K562 (cell line): ENCODE measurements around the gene BAIAP2. TPM values are rescaled to one million over a fixed set of nuclear protein-coding genes. Genes with fewer than 3 reads are reported as not detected.
"Not testable (repeated sequence)": the region's sequence is repeated elsewhere in the genome, so short reads cannot be mapped to it uniquely, and the experiment has no call there.

ENCODE experiments used
- ATAC-seq: fragments of 200-7000 bp; cut with Tn5 transposase; 3 replicates; pipeline ENCODE4 v1.9.1; 2020; ENCODE audit warnings: moderate library complexity
- BruUV-seq: library from RNA; stranded (reverse); fragments of 400-500 nt; replicated peaks from 2 replicates; lab custom pipeline; 2021; lab: Mats Ljungman, UMichigan
- CTCF ChIA-PET: fragments of 300-600 bp; formaldehyde crosslinking; extraction: SDS; loops from one replicate; lab custom pipeline; 2021; ENCODE audit warnings: low intra/inter-chr PET ratio; lab: Yijun Ruan, JAX
- POLR2A ChIA-PET: fragments of 300-600, 350-650 bp; sonication (Branson Sonifier 250); formaldehyde crosslinking; extraction: SDS; loops from one replicate; lab custom pipeline; 2021; ENCODE audit warnings: antibody characterized with exemption, inconsistent platforms; lab: Yijun Ruan, JAX
- DNase-seq, 4 experiments: peaks; one replicate each; pipeline versions ENCODE4 v3.0.0 to v3.0.0-alpha.2; 2011 to 2018; ENCODE audit warnings: low spot score in 3 of 4, mixed read lengths in 3 of 4; ENCODE audit errors: extremely low read depth in 1 of 4
- FAIRE-seq: peaks from 2 replicates; lab custom pipeline; 2011; peaks lifted over from hg19 to GRCh38; lab: Jason Lieb, UNC
- H2AFZ ChIP-seq: 2 replicates; pipeline ENCODE4 v1.6.0; 2011; ENCODE audit warnings: low read depth, low read length, control low read depth, inconsistent platforms
- H3K27ac ChIP-seq: fragments of 200-600 bp; 3 replicates; pipeline ENCODE4 v1.8.0; 2011; ENCODE audit warnings: low read depth, mild to moderate bottlenecking, control low read depth, inconsistent platforms, low read length, moderate library complexity, mixed read lengths; ENCODE audit errors: extremely low read depth
- H3K27me3 ChIP-seq, 2 experiments: fragments of 300-600 bp in 1 of 2; 2 replicates in 1 of 2; 3 replicates in 1 of 2; pipeline versions ENCODE4 v1.6.0 to v1.8.0; 2011; ENCODE audit warnings: inconsistent platforms in 2 of 2, low read length in 2 of 2, mild to moderate bottlenecking in 1 of 2, mixed read lengths in 1 of 2, moderate library complexity in 1 of 2; ENCODE audit not compliant: control insufficient read depth in 2 of 2, insufficient read depth in 2 of 2
- H3K36me3 ChIP-seq: fragments of 300-600 bp; 3 replicates; pipeline ENCODE4 v1.8.0; 2011; ENCODE audit warnings: mild to moderate bottlenecking, low read length, inconsistent platforms; ENCODE audit not compliant: control insufficient read depth, insufficient read depth
- H3K4me1 ChIP-seq, 2 experiments: fragments of 200-600 bp in 1 of 2; replicated peaks in 1 of 2; 2 replicates in 1 of 2; 3 replicates in 1 of 2; pipeline versions ENCODE4 v1.5.1 to v1.8.0; 2011; ENCODE audit warnings: inconsistent platforms in 2 of 2, low read length in 2 of 2, mild to moderate bottlenecking in 1 of 2, mixed read lengths in 1 of 2, moderate library complexity in 1 of 2; ENCODE audit not compliant: control insufficient read depth in 2 of 2, insufficient read depth in 2 of 2
- H3K4me2 ChIP-seq: 2 replicates; pipeline ENCODE4 v1.6.1; 2011; ENCODE audit warnings: low read length, control low read depth, inconsistent platforms, mixed read lengths; ENCODE audit not compliant: insufficient read depth
- H3K4me3 ChIP-seq: fragments of 200-600 bp; sonication (generic), shearing (Covaris generic); 2 replicates; pipeline ENCODE4 v1.5.1; 2016; ENCODE audit warnings: control low read depth, inconsistent platforms
- H3K79me2 ChIP-seq: fragments of 200-600 bp; 3 replicates; pipeline ENCODE4 v1.8.0; 2011; ENCODE audit warnings: low read length, inconsistent platforms; ENCODE audit not compliant: control insufficient read depth, insufficient read depth
- H3K9ac ChIP-seq, 2 experiments: 2 replicates each; pipeline versions ENCODE4 v1.6.0 to v1.6.1; 2011; ENCODE audit warnings: low read depth in 2 of 2, low read length in 2 of 2, control low read depth in 1 of 2, inconsistent platforms in 1 of 2, mild to moderate bottlenecking in 1 of 2, mixed read lengths in 1 of 2; ENCODE audit not compliant: insufficient read depth in 1 of 2
- H3K9me1 ChIP-seq: one replicate; pipeline ENCODE4 v1.6.0; 2011; ENCODE audit warnings: inconsistent platforms, mild to moderate bottlenecking, low read length, moderate library complexity; ENCODE audit not compliant: control insufficient read depth, insufficient read depth
- H3K9me3 ChIP-seq: replicated peaks from 2 replicates; pipeline ENCODE4 v1.5.1; 2011; ENCODE audit warnings: low read depth, low read length, inconsistent platforms; ENCODE audit not compliant: control insufficient read depth, insufficient read depth
- H4K20me1 ChIP-seq: replicated peaks from 2 replicates; pipeline ENCODE4 v1.6.1; 2011; ENCODE audit warnings: low read length, inconsistent platforms, mixed read lengths; ENCODE audit not compliant: control insufficient read depth, insufficient read depth
- CBX8 ChIP-seq: fragments of 200-600 bp; sonication (generic); IDR thresholded peaks from 2 replicates; pipeline ENCODE4 v1.6.1; 2012; ENCODE audit warnings: borderline replicate concordance, mixed run types, low read depth, mild to moderate bottlenecking, moderate library complexity, mixed read lengths, low read length, control low read depth, inconsistent platforms; ENCODE audit not compliant: poor library complexity, severe bottlenecking; ENCODE audit errors: extremely low read depth
- EWSR1 ChIP-seq: fragments of 450-650 bp; IDR thresholded peaks from 2 replicates; pipeline ENCODE4 v1.6.1; 2018; ENCODE audit warnings: borderline replicate concordance, mild to moderate bottlenecking, low read depth, moderate library complexity; ENCODE audit not compliant: partially characterized antibody
- EZH2 ChIP-seq: IDR thresholded peaks from 2 replicates; pipeline ENCODE4 v1.6.1; 2012; ENCODE audit warnings: low read depth, mild to moderate bottlenecking, inconsistent platforms, low read length, borderline replicate concordance
- HDGF ChIP-seq: fragments of 450-650 bp; IDR thresholded peaks from 2 replicates; pipeline ENCODE4 v1.6.1; 2016
- HNRNPL ChIP-seq: fragments of 200-400 bp; formaldehyde crosslinking; IDR thresholded peaks from 2 replicates; pipeline ENCODE4 v1.6.1; 2017; ENCODE audit warnings: low read depth, mild to moderate bottlenecking, low read length
- MECOM ChIP-seq: fragments of 250-450 bp; sonication (Bioruptor Pico); IDR thresholded peaks from 2 replicates; pipeline ENCODE4 v1.8.0; 2022; ENCODE audit warnings: inconsistent platforms
- RUNX1 ChIP-seq: sonication (generic); IDR thresholded peaks from 2 replicates; pipeline ENCODE4 v1.6.1; 2016; ENCODE audit warnings: antibody characterized with exemption, low read depth
- U2AF1 ChIP-seq: fragments of 200-400 bp; formaldehyde crosslinking; optimal IDR thresholded peaks from 2 replicates; pipeline ENCODE3; 2017; ENCODE audit warnings: mild to moderate bottlenecking, low read depth, low read length, moderate library complexity
- YBX1 ChIP-seq: fragments of 450-650 bp; IDR thresholded peaks from 2 replicates; pipeline ENCODE4 v1.7.1; 2016; ENCODE audit warnings: mild to moderate bottlenecking
- ZNF639 ChIP-seq, 2 experiments: fragments of 200-800 bp in 1 of 2; sonication (Bioruptor generic) in 1 of 2; sonication (generic) in 1 of 2; formaldehyde crosslinking in 1 of 2; IDR thresholded peaks in 1 of 2; conservative IDR thresholded peaks in 1 of 2; 2 replicates each; pipeline versions ENCODE4 v1.5.0 to v1.6.1; 2016 to 2020; ENCODE audit warnings: missing compliant biosample characterization in 1 of 2, missing genetic modification characterization in 1 of 2, missing genetic modification reagents in 1 of 2
- ZNF75A ChIP-seq: fragments of 450-650 bp; formaldehyde crosslinking; IDR thresholded peaks from 2 replicates; pipeline ENCODE4 v1.4.0; 2020; ENCODE audit warnings: mild to moderate bottlenecking
- ZNF766 ChIP-seq: fragments of 200-800 bp; sonication (Bioruptor generic); conservative IDR thresholded peaks from 2 replicates; pipeline ENCODE4 v1.6.1; 2016; ENCODE audit warnings: missing genetic modification characterization, missing compliant biosample characterization
- WGBS: fragments of 100-300 bp; shearing (Covaris generic); methylation state at CpG from one replicate; pipeline ENCODE4 v1.1.6; 2016; ENCODE audit warnings: low coverage, mixed read lengths; ENCODE audit not compliant: insufficient coverage; ENCODE audit errors: missing lambda C conversion rate; 5-methylcytosine and 5-hydroxymethylcytosine counted together
- in situ Hi-C: fragments of 300-500 bp; cut with MboI; formaldehyde crosslinking; loops from 4 replicates; pipeline ENCODE4 v1.15.0; 2018; ENCODE audit warnings: inconsistent platforms, mixed read lengths
- intact Hi-C: fragments of 100-400 bp; cut with micrococcal nuclease; formaldehyde crosslinking; loops from 2 replicates; pipeline ENCODE4 v1.14.2; 2022
- polyA plus RNA-seq, 8 experiments: library from polyadenylated mRNA; depleted of rRNA in 4 of 8; stranded (reverse) in 5 of 8; unstranded in 3 of 8; fragments of >200 nt; fragmentation: Nextera tagmentation in 2 of 8; fragmentation: Illumina TruSeq in 1 of 8; extraction: Ambion mirVana in 2 of 8; extraction: Trizol in 1 of 8; gene quantifications; 2 replicates each; pipeline versions ENCODE4 v1.2.1 to v1.2.3, GENCODE V29; 2011 to 2014; ENCODE audit warnings: inconsistent platforms in 1 of 8, missing spikeins in 1 of 8
- total RNA-seq, 7 experiments: library from RNA; depleted of rRNA in 6 of 7; stranded (reverse); fragments of >200 nt in 6 of 7; fragmentation: Illumina TruSeq in 2 of 7; extraction: Trizol in 2 of 7; gene quantifications; 2 replicates each; pipeline versions ENCODE4 v1.2.1 to v1.2.3, GENCODE V29; 2011 to 2021; ENCODE audit warnings: low replicate concordance in 1 of 7

BAIAP2 gene
- total and polyA plus RNA-seq, 9 of the 15 experiments (the other 6 are each of a cell fraction or from before 2014, with no cell fraction given): 2.3 to 51.6 (median 18.4) TPM

- FAIRE-seq, DNase-seq, H3K79me2 ChIP-seq, intact Hi-C loops, CTCF ChIA-PET, H3K27ac ChIP-seq, H3K9ac ChIP-seq, H3K4me3 ChIP-seq, ATAC-seq, H3K27me3 ChIP-seq, H3K9me3 ChIP-seq, H3K4me2 ChIP-seq, in situ Hi-C loops, H3K9me1 ChIP-seq, BruUV-seq, H2AFZ ChIP-seq: not testable (repeated sequence)
- peaks cover 15% of the 10 kb centered on the region; the same call in 1 of the 2 replicates for H4K20me1 ChIP-seq
- H3K4me1 ChIP-seq: peaks cover 0 to 45% of the 10 kb centered on the region in 2 experiments; a peak in 3 of 5 replicates
- peaks cover 28% of the 10 kb centered on the region; the same call in 1 of the 3 replicates for H3K36me3 ChIP-seq
- WGBS: 91% methylated on average over 25 of the region's 45 CpGs
- TF ChIP-seq HNRNPL: 0 out of 2 replicates have a peak, but pooled peaks have one; percentile 77
- POLR2A ChIA-PET: interaction anchor here (1.2 kb wide), 1 partner anchor 10 kb away, joined by 3 read pairs; no protein-coding TSS in a partner anchor
Measured at GRCh38 chr17:81078026-81078913, 43.3 kb downstream of the BAIAP2 start.

- ChIA-PET CTCF (no interaction called here), POLR2A (interaction anchor here (1.1 to 2.2 kb wide), 3 partner anchors 9 to 15 kb away, joined by 5 to 7 read pairs (median 5); no protein-coding TSS in a partner anchor)
- peaks cover 9% of the 10 kb centered on the region; the same call in 1 of the 2 replicates for H4K20me1 ChIP-seq
- peaks cover 34% of the 10 kb centered on the region; the same call in 1 of the 3 replicates for H3K36me3 ChIP-seq
- FAIRE-seq (no peak), ATAC-seq (no peak), DNase-seq (no peak)
- no peak overlapping the region for H3K4me3 ChIP-seq
- H3K79me2 ChIP-seq: no peaks in the 10 kb centered on the region
- no peak overlapping the region for H2AFZ ChIP-seq
- peaks cover 0 to 55% of the 10 kb centered on the region in 2 experiments; a peak in 3 of 5 replicates for H3K4me1 ChIP-seq
- H3K27ac ChIP-seq: no peak overlapping the region
- 78% methylated on average over 19 of the region's 19 CpGs for WGBS
- H3K9ac ChIP-seq: peak overlapping the region in 1 of 2 experiments; percentile 58; a peak in 2 of 4 replicates
- H3K27me3 ChIP-seq: no peaks in the 10 kb centered on the region
- BruUV-seq: no TSS peak
- in situ Hi-C loops: no loop called here
- no peaks in the 10 kb centered on the region for H3K9me1 ChIP-seq
- intact Hi-C loops: no loop called here
- no peaks in the 10 kb centered on the region for H3K9me3 ChIP-seq
- H3K4me2 ChIP-seq: no peak overlapping the region
- TF ChIP-seq CBX8 (no peak), RUNX1 (no peak), ZNF639 (CRISPR knock-in tag; conservative IDR thresholded peaks at IDR 0.05 in 1 of 2, IDR thresholded peaks at IDR 0.05 in 1 of 2) (no peak), ZNF75A (CRISPR knock-in tag) (no peak), U2AF1 (no peak), EZH2 (no peak), HDGF (no peak), MECOM (CRISPR knock-in tag) (no peak), EWSR1 (no peak), ZNF766 (CRISPR knock-in tag) (no peak), YBX1 (no peak)
Measured at GRCh38 chr17:81080019-81080418, 45.1 kb downstream of the BAIAP2 start.
